HEK293 (cell line): ENCODE results near the gene LRRC43.

Experiments used
- CTCF ChIP-seq: fragments of 450-650 bp; formaldehyde crosslinking; IDR thresholded peaks from 2 replicates; pipeline ENCODE4 v1.5.1; 2016; ENCODE audit warnings: missing biosample characterization, missing genetic modification characterization
- PRDM1 ChIP-seq: fragments of 450-650 bp; formaldehyde crosslinking; IDR thresholded peaks from 2 replicates; pipeline ENCODE4; 2016; ENCODE audit warnings: missing biosample characterization, missing genetic modification characterization
- RBAK ChIP-seq: fragments of 450-650 bp; formaldehyde crosslinking; IDR thresholded peaks from 2 replicates; pipeline ENCODE4 v1.5.1; 2016; ENCODE audit warnings: missing biosample characterization, missing genetic modification characterization
- ZNF121 ChIP-seq: fragments of 450-650 bp; formaldehyde crosslinking; IDR thresholded peaks from 2 replicates; pipeline ENCODE4 v1.5.1; 2016; ENCODE audit warnings: missing biosample characterization, missing genetic modification characterization
- ZNF184 ChIP-seq: fragments of 450-650 bp; IDR thresholded peaks from 2 replicates; pipeline ENCODE4 v1.5.1; 2018; ENCODE audit warnings: missing biosample characterization, mild to moderate bottlenecking, missing genetic modification characterization
- ZNF19 ChIP-seq: fragments of 450-650 bp; formaldehyde crosslinking; IDR thresholded peaks from 2 replicates; pipeline ENCODE4; 2016; ENCODE audit warnings: missing biosample characterization, missing genetic modification characterization, low read depth

GRCh38 chr12:122187466-122187865, 4.5 kb downstream of the LRRC43 start:
- no peak for TF ChIP-seq ZNF184 (tag by site-specific recombination)
- TF ChIP-seq CTCF (tag by site-specific recombination), result no peak
- no peak for TF ChIP-seq PRDM1 (tag by site-specific recombination)
- no peak for TF ChIP-seq ZNF121
- TF ChIP-seq RBAK, result no peak
- no peak for TF ChIP-seq ZNF19 (tag by site-specific recombination)
